Measurements from ENCODE around the gene PPDPF.

DNA sequence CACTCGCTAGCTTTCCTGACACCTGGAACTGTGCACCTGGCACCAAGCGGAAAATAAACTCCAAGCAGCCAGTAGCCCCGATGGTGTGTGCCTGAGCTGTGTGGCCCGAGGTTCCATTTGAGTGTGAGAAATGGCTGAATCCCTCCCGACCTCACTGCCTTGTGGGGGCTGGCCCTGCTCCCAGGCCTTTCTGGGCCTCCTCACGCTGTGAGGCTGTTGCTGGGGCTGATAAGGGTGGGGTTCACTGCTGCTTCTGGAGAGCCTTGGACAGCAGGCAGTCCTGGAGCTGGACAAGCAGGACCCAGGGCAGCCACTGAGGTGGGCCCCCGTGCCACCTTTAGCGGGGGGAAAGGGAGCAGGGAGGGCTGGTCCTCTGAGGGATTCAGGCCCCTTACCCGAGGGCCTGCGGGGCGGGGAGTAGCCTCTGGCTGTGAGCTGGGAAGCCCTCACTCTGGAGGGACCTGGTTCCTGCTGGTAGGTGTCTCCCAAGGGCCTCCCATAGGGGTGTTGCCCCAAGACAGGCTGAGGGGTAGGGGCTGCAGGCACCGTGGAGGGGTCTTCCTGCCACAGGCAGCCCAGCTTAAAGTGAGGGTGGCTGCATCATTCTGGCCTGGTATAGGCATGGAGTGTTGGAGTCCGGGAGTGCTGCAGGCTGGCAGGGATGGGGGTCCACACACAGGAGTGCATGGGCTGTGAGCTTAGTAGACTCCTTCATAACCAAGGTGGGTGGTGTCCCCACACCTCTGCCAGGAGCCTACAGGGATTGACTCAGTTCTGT lies 1.7 kb downstream of the PPDPF start:
- TF ChIP-seq, protein P1, sequence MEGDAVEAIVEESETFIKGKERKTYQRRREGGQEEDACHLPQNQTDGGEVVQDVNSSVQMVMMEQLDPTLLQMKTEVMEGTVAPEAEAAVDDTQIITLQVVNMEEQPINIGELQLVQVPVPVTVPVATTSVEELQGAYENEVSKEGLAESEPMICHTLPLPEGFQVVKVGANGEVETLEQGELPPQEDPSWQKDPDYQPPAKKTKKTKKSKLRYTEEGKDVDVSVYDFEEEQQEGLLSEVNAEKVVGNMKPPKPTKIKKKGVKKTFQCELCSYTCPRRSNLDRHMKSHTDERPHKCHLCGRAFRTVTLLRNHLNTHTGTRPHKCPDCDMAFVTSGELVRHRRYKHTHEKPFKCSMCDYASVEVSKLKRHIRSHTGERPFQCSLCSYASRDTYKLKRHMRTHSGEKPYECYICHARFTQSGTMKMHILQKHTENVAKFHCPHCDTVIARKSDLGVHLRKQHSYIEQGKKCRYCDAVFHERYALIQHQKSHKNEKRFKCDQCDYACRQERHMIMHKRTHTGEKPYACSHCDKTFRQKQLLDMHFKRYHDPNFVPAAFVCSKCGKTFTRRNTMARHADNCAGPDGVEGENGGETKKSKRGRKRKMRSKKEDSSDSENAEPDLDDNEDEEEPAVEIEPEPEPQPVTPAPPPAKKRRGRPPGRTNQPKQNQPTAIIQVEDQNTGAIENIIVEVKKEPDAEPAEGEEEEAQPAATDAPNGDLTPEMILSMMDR (IDR thresholded peaks at IDR 0.05) = no peak
- no peak for TF ChIP-seq POLR2A (IDR thresholded peaks at IDR 0.05)

All from prostate gland (tissue), 2 donors.